ENCODE data around the gene SNRK. TPM values are rescaled to one million over a fixed set of nuclear protein-coding genes. Genes with fewer than 3 reads are reported as not detected.
A peak's percentile ranks its signal among the peaks of the same experiment; 100 is the strongest.

SNRK gene
- total RNA-seq, 1 donor from 2014 or later = 13.3 TPM

DNA sequence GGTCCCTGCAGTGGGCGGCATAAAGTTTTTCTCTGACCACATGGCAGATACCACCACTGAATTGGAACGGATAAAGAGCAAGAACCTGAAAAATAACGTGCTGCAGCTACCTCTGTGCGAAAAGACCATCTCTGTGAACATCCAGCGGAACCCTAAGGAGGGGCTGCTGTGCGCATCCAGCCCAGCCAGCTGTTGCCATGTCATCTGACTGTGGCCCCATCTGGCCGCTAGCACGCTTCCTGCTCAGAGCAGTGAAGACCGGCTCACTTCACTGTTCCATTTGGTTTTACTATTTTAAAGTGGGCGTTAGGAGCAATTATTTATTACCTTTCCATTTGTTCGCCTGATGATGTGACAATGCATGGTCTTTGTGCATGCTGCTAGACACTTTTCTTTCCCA is 62.0 kb downstream of the SNRK start:
- DNase-seq (ENCODE audit: low read depth) (no peak), FAIRE-seq (no peak)
- Mint-ChIP-seq H3K9me3 (ENCODE audit: unreplicated experiment) (peaks cover under 1% of the 10 kb centered on the region), H3K27me3 (ENCODE audit: low read depth, unreplicated experiment) (no peaks in the 10 kb centered on the region), H3K4me3 (ENCODE audit: unreplicated experiment) (no peak overlapping the region), H3K36me3 (ENCODE audit: low read depth, unreplicated experiment) (peaks cover 20% of the 10 kb centered on the region), H3K4me1 (ENCODE audit: low read depth, unreplicated experiment) (peaks cover 30% of the 10 kb centered on the region), H3K27ac (ENCODE audit: unreplicated experiment) (peak overlapping the region; percentile 64)
- peaks cover 5% of the 10 kb centered on the region for H3K4me1 ChIP-seq (ENCODE audit: insufficient read depth, low read length)
- peaks cover 10% of the 10 kb centered on the region for H3K36me3 ChIP-seq (ENCODE audit: insufficient read depth, low read length)
- no peak overlapping the region for H3K4me2 ChIP-seq (ENCODE audit: low read length)
- no peaks in the 10 kb centered on the region for H3K27me3 ChIP-seq (ENCODE audit: insufficient read depth, low read length)
- no peak overlapping the region for H3K9ac ChIP-seq (ENCODE audit: low read length)
- no peaks in the 10 kb centered on the region for H4K20me1 ChIP-seq (ENCODE audit: insufficient read depth, low read length)
- H3K9me3 ChIP-seq (ENCODE audit: insufficient read depth, low read depth, low read length) = no peaks in the 10 kb centered on the region
- no peak overlapping the region for H3K4me3 ChIP-seq (ENCODE audit: insufficient read depth, low read depth, low read length)
- no peak overlapping the region for H2AFZ ChIP-seq (ENCODE audit: low read depth, low read length)
- no peak overlapping the region for H3K27ac ChIP-seq (ENCODE audit: low read depth, low read length)
- no peaks in the 10 kb centered on the region for H3K79me2 ChIP-seq (ENCODE audit: insufficient read depth, low read length)
- TF ChIP-seq, protein P1, sequence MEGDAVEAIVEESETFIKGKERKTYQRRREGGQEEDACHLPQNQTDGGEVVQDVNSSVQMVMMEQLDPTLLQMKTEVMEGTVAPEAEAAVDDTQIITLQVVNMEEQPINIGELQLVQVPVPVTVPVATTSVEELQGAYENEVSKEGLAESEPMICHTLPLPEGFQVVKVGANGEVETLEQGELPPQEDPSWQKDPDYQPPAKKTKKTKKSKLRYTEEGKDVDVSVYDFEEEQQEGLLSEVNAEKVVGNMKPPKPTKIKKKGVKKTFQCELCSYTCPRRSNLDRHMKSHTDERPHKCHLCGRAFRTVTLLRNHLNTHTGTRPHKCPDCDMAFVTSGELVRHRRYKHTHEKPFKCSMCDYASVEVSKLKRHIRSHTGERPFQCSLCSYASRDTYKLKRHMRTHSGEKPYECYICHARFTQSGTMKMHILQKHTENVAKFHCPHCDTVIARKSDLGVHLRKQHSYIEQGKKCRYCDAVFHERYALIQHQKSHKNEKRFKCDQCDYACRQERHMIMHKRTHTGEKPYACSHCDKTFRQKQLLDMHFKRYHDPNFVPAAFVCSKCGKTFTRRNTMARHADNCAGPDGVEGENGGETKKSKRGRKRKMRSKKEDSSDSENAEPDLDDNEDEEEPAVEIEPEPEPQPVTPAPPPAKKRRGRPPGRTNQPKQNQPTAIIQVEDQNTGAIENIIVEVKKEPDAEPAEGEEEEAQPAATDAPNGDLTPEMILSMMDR (IDR thresholded peaks at IDR 0.05; ENCODE audit: insufficient read depth, low read depth, low read length) = no peak
- no peak for TF ChIP-seq EZH2 (IDR thresholded peaks at IDR 0.05; ENCODE audit: insufficient read depth, low read length)

DNA sequence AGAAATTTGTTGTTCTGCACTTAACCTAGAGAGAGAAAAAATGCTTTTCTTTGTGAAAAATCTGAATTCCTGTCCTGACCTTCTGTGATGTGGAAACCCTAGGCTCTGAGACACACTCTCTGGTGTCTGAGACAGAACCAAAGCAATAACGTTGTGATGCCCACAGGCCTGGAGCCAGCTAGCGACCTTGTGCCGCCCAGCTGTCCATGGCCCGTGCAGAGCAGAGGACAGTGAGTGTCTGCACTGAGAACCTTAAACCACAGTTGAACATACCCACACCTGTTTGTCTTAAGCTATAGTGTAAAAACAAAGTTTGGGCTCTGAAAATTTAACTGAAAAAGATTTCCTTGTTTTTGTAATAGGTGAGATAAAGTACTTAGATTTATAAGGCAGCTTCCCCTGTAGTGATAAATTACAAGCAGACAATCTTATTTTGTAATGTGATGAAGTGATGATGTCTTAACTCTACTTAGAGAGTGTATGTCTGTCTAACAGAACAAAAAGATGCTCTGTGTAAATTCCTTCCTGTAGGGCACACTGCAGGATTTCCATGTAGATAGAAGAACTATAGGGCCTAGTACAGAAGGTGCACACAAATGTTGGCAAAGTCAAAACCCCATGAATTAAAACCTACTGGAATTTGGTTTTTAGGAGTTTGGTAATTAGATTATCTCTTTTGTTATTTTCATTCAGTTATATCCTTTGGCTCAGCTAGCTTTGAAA is 62.7 kb downstream of the SNRK start:
- no peak overlapping the region for H3K4me3 Mint-ChIP-seq (ENCODE audit: unreplicated experiment)
- Histone ChIP-seq H3K36me3 (ENCODE audit: insufficient read depth, low read length) (peaks cover 10% of the 10 kb centered on the region), H3K4me1 (ENCODE audit: insufficient read depth, low read length) (peaks cover 5% of the 10 kb centered on the region), H3K4me3 (ENCODE audit: insufficient read depth, low read depth, low read length) (no peak overlapping the region), H3K27ac (ENCODE audit: low read depth, low read length) (no peak overlapping the region), H3K79me2 (ENCODE audit: insufficient read depth, low read length) (no peaks in the 10 kb centered on the region), H3K4me2 (ENCODE audit: low read length) (no peak overlapping the region), H3K9ac (ENCODE audit: low read length) (no peak overlapping the region), H2AFZ (ENCODE audit: low read depth, low read length) (no peak overlapping the region), H3K27me3 (ENCODE audit: insufficient read depth, low read length) (no peaks in the 10 kb centered on the region), H3K9me3 (ENCODE audit: insufficient read depth, low read depth, low read length) (peaks cover 5% of the 10 kb centered on the region), H4K20me1 (ENCODE audit: insufficient read depth, low read length) (no peaks in the 10 kb centered on the region)
- FAIRE-seq = no peak
- H3K4me1 Mint-ChIP-seq (ENCODE audit: low read depth, unreplicated experiment) = peaks cover 30% of the 10 kb centered on the region
- H3K27me3 Mint-ChIP-seq (ENCODE audit: low read depth, unreplicated experiment) = no peaks in the 10 kb centered on the region
- H3K27ac Mint-ChIP-seq (ENCODE audit: unreplicated experiment) = peak overlapping the region; percentile 84
- TF ChIP-seq, protein P1 (IDR thresholded peaks at IDR 0.05; ENCODE audit: insufficient read depth, low read depth, low read length) = no peak
- no peak for TF ChIP-seq EZH2 (IDR thresholded peaks at IDR 0.05; ENCODE audit: insufficient read depth, low read length)
- no peak for DNase-seq (ENCODE audit: low read depth)
- peaks cover 7% of the 10 kb centered on the region for H3K9me3 Mint-ChIP-seq (ENCODE audit: unreplicated experiment)
- peaks cover 13% of the 10 kb centered on the region for H3K36me3 Mint-ChIP-seq (ENCODE audit: low read depth, unreplicated experiment)

DNA sequence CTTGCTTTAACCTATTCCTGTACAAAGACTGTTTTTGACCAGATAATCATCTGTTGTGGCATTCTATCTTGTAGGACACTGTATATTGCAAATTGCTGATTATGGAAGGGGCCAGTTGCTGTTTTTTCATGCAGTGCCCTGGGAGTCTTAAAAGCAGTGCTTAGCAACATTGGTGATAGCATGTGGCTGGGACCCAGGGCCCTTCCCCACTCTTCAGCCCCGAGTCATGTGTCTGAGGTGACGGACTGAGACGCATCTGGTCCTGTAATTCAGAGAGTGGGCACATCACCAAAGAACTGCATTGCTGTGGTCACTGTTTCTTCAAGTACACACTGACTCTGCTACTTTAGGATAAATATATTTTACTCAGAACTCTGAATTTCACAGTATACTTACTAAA is 63.4 kb downstream of the SNRK start:
- Mint-ChIP-seq H3K9me3 (ENCODE audit: unreplicated experiment) (peaks cover 13% of the 10 kb centered on the region), H3K27ac (ENCODE audit: unreplicated experiment) (peak overlapping the region; percentile 9), H3K27me3 (ENCODE audit: low read depth, unreplicated experiment) (no peaks in the 10 kb centered on the region), H3K36me3 (ENCODE audit: low read depth, unreplicated experiment) (peaks cover 16% of the 10 kb centered on the region), H3K4me3 (ENCODE audit: unreplicated experiment) (no peak overlapping the region), H3K4me1 (ENCODE audit: low read depth, unreplicated experiment) (peaks cover 30% of the 10 kb centered on the region)
- TF ChIP-seq, protein P1 (IDR thresholded peaks at IDR 0.05; ENCODE audit: insufficient read depth, low read depth, low read length) = no peak
- TF ChIP-seq EZH2 (IDR thresholded peaks at IDR 0.05; ENCODE audit: insufficient read depth, low read length) = no peak
- Histone ChIP-seq H3K4me3 (ENCODE audit: insufficient read depth, low read depth, low read length) (no peak overlapping the region), H4K20me1 (ENCODE audit: insufficient read depth, low read length) (no peaks in the 10 kb centered on the region), H3K27ac (ENCODE audit: low read depth, low read length) (no peak overlapping the region), H3K4me1 (ENCODE audit: insufficient read depth, low read length) (peaks cover 5% of the 10 kb centered on the region), H3K27me3 (ENCODE audit: insufficient read depth, low read length) (no peaks in the 10 kb centered on the region), H3K9me3 (ENCODE audit: insufficient read depth, low read depth, low read length) (peaks cover 9% of the 10 kb centered on the region), H3K9ac (ENCODE audit: low read length) (no peak overlapping the region), H3K36me3 (ENCODE audit: insufficient read depth, low read length) (peaks cover 10% of the 10 kb centered on the region), H2AFZ (ENCODE audit: low read depth, low read length) (no peak overlapping the region), H3K79me2 (ENCODE audit: insufficient read depth, low read length) (no peaks in the 10 kb centered on the region), H3K4me2 (ENCODE audit: low read length) (no peak overlapping the region)
- FAIRE-seq = no peak
- peak; percentile 66 for DNase-seq (ENCODE audit: low read depth)
